Measurements from ENCODE around the gene EBF3. TPM values are rescaled to one million over a fixed set of nuclear protein-coding genes. Genes with fewer than 3 reads are reported as not detected.

EBF3 gene
- total RNA-seq, 1 experiment from 2014 or later: not detected

DNA sequence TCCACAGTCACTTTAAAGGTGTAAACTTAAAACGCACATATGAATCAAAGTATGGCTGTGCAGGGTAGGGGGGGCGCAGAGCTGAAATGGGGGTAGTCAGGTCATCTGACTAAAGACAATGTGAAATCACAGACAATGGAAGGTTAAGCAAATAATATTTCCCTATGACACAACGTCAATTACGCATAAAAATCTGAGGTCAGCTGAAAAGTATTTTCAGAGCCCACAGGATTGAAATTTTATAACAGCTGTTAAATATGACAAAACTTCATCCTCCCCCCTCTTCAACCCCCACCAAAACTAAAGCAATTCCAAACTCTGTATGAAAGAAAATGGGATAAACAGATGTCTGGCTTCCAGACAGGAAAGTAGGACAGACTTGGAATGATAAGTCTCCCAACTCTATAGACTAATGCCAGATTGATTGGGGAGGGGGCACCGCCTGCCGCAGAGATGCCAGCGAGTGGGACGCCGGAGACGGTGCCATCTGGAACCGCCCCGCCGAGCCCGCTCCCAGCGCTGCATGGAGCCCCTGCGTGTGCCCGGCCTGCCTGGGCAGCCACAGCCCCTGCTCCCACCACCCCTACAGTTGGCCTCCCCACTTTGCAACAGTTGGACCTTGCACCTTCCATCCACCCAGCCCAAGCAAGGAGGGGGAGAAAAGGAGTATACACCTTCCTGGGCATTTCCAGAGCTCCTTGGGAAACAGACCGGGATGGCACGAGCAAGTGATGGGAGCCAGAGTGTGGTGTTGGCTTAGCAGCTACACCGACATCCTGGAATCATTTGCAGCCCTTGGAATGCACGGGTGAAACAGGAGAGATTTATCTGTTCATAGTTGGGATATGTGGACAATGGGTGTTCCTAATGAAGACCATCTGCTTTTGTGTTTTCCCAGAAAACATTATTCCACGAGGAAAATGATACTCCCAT lies 10.7 kb downstream of the EBF3 start:
- DNase-seq (ENCODE audit: unreplicated experiment): no peak
- CTCF ChIA-PET: interaction anchor here (0.6 kb wide), 1 partner anchor 153 kb away, joined by 3 read pairs; no protein-coding TSS in a partner anchor
- Mint-ChIP-seq H3K9me3 (ENCODE audit: unreplicated experiment) (no peaks in the 10 kb centered on the region), H3K4me1 (ENCODE audit: insufficient read depth, unreplicated experiment) (no peaks in the 10 kb centered on the region), H3K4me3 (ENCODE audit: unreplicated experiment) (no peak overlapping the region), H3K27me3 (ENCODE audit: insufficient read depth, unreplicated experiment) (no peaks in the 10 kb centered on the region), H3K36me3 (ENCODE audit: insufficient read depth, unreplicated experiment) (no peaks in the 10 kb centered on the region), H3K27ac (ENCODE audit: low read depth, unreplicated experiment) (no peak overlapping the region)
- intact Hi-C loops (cut with micrococcal nuclease): no loop called here
- TF ChIP-seq, protein P1, sequence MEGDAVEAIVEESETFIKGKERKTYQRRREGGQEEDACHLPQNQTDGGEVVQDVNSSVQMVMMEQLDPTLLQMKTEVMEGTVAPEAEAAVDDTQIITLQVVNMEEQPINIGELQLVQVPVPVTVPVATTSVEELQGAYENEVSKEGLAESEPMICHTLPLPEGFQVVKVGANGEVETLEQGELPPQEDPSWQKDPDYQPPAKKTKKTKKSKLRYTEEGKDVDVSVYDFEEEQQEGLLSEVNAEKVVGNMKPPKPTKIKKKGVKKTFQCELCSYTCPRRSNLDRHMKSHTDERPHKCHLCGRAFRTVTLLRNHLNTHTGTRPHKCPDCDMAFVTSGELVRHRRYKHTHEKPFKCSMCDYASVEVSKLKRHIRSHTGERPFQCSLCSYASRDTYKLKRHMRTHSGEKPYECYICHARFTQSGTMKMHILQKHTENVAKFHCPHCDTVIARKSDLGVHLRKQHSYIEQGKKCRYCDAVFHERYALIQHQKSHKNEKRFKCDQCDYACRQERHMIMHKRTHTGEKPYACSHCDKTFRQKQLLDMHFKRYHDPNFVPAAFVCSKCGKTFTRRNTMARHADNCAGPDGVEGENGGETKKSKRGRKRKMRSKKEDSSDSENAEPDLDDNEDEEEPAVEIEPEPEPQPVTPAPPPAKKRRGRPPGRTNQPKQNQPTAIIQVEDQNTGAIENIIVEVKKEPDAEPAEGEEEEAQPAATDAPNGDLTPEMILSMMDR (IDR thresholded peaks at IDR 0.05; ENCODE audit: unreplicated experiment): no peak
- POLR2A ChIA-PET: no interaction called here
- no TSS peak for BruUV-seq (replicated peaks)

DNA sequence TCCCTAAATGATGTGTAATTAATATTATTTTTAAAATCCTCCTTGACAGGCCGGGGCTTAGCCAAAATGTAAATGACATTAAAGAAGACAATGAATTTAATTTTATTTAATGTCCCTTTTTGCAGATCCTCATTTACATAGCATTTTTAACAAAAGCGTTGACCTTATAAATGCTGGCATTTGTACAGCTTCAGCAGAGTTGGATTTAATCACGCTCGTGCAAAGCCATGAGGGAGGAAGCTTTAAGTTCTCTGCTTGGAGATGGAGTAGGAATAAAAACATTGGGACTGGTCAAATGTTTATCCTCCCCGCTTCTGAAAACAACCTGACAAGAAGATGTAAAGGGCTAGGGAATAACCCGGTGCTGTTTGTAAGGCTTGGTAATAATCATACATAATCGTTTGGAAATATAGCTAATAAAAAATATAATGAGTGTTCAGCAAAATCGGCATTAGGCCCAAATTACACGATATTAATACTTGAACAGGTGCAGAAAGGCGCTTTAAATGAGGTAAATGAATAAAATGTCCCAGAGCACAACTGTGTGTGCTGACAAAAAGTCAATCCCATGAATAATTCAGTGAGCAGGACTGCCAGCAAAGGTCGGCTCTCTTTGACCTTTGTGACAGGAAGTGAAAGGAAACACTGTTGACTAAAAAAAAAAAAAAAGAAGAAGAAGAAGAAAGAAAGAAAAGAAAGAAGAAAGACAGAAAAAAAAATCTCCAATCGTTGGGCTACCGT lies 11.5 kb downstream of the EBF3 start:
- Mint-ChIP-seq H3K4me3 (ENCODE audit: unreplicated experiment) (no peak overlapping the region), H3K4me1 (ENCODE audit: insufficient read depth, unreplicated experiment) (no peaks in the 10 kb centered on the region), H3K9me3 (ENCODE audit: unreplicated experiment) (no peaks in the 10 kb centered on the region), H3K27me3 (ENCODE audit: insufficient read depth, unreplicated experiment) (no peaks in the 10 kb centered on the region), H3K27ac (ENCODE audit: low read depth, unreplicated experiment) (no peak overlapping the region), H3K36me3 (ENCODE audit: insufficient read depth, unreplicated experiment) (no peaks in the 10 kb centered on the region)
- intact Hi-C loops (cut with micrococcal nuclease): no loop called here
- CTCF ChIA-PET: interaction anchor here (0.7 kb wide), 1 partner anchor 157 kb away, joined by 3 read pairs; no protein-coding TSS in a partner anchor
- no TSS peak for BruUV-seq (replicated peaks)
- POLR2A ChIA-PET: no interaction called here
- TF ChIP-seq, protein P1 (IDR thresholded peaks at IDR 0.05; ENCODE audit: unreplicated experiment): no peak
- no peak for DNase-seq (ENCODE audit: unreplicated experiment)

GRCh38 chr10:129951970-129952265 lies 12.2 kb downstream of the EBF3 start:
- Mint-ChIP-seq H3K4me1 (ENCODE audit: insufficient read depth, unreplicated experiment) (no peaks in the 10 kb centered on the region), H3K27ac (ENCODE audit: low read depth, unreplicated experiment) (no peak overlapping the region), H3K4me3 (ENCODE audit: unreplicated experiment) (no peak overlapping the region), H3K9me3 (ENCODE audit: unreplicated experiment) (no peaks in the 10 kb centered on the region), H3K36me3 (ENCODE audit: insufficient read depth, unreplicated experiment) (no peaks in the 10 kb centered on the region), H3K27me3 (ENCODE audit: insufficient read depth, unreplicated experiment) (no peaks in the 10 kb centered on the region)
- TF ChIP-seq, protein P1 (IDR thresholded peaks at IDR 0.05; ENCODE audit: unreplicated experiment): no peak
- no peak for DNase-seq (ENCODE audit: unreplicated experiment)
- ChIA-PET CTCF (no interaction called here), POLR2A (no interaction called here)
- intact Hi-C loops (cut with micrococcal nuclease): no loop called here
- no TSS peak for BruUV-seq (replicated peaks)
